GM19035 (cell line): Measurements from ENCODE around the gene CUL4A.
"Not testable (repeated sequence)": the region's sequence is repeated elsewhere in the genome, so short reads cannot be mapped to it uniquely, and the experiment has no call there.

Source experiments
- ATAC-seq: cut with Tn5 transposase; IDR thresholded peaks from one replicate; pipeline ENCODE4 v1.9.1; 2021; ENCODE audit not compliant: unreplicated experiment

Gene CUL4A

DNA sequence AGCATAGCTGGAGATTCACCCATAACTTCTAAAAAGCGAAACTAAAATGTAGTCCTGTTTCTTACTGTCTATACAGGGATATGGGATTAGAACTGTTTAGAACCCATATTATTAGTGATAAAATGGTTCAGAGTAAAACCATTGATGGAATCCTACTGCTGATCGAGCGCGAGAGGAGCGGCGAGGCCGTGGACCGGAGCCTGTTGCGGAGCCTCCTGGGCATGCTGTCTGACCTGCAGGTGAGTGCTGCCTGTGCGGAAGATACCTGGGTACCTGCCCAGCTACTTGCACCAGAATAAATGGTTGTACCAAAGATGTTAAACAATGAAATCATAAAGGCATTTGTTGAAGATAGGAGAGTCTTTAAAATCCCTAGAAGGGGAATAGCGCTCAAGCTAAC is 23.7 kb downstream of the CUL4A start:
- ATAC-seq: no peak

DNA sequence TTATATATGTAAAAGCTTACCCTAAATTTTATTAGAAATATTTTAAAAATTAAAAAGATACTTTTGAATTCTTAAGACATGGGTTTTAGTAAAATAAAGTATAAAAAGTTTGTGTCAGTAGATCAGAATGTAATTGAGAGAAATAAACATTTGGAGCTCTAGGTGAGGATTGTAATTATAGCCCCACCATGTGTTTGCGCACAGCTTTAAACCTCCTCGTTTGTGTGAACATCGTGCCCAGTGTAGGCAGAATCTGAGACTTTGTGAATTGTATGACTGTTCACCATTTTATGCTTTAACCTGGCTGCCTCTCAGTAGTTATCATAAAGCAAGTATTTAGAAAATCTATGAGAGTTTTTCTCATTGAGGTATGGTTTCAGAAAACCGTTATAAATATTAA is 29.1 kb downstream of the CUL4A start:
- no peak for ATAC-seq

DNA sequence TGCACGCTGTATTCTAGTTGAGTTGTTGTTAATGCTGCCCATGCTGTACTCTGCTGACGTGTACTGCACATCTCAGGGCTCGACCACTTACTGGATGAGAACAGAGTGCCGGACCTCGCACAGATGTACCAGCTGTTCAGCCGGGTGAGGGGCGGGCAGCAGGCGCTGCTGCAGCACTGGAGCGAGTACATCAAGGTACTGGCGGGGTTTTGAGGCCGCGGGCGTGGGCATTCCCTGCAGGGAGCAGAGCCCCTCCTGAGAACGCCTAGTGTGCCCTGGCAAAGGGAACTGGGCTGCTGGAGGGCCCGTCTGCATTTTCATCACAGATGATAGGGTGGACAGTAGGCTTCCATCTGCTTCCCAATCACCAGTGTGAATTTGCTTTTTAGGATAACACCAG is 29.9 kb downstream of the CUL4A start:
- ATAC-seq: no peak

DNA sequence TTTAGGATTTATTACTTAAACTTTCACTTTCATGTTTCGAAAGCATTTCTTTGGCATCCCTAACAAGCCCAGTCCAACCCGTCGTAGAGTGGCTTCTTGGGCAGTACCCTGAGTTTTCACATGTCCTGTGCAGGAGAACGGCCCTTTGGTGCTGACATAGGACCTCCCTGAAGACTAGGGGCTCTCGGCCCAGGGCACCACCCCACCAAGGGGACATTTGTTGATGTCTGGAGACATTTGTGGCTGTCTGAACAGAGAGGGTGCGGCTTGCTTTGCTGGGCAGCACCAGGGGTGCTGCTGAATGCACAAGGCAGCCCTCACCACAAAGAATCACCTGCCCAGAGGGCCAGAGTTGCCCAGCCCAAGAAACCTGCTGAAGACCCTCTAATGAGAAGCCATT is 30.6 kb downstream of the CUL4A start:
- ATAC-seq: no peak

DNA sequence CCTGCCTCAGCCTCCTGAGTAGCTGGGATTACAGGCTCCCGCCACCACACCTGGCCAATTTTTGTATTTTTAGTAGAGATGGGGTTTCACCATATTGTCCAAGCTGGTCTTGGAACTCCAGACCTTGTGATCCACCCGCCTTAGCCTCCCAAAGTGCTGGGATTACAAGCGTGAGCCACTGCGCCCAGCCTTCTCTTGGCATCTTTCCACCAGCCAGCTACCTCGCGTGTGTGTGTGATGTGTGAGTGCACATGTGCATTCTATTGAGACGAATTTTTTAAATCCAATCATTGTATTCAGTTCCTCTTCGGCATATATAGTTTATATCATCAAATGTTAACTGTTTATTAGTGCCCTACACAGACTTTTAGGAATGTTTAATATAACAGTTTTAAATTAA is 32.2 kb downstream of the CUL4A start:
- ATAC-seq: not testable (repeated sequence)

DNA sequence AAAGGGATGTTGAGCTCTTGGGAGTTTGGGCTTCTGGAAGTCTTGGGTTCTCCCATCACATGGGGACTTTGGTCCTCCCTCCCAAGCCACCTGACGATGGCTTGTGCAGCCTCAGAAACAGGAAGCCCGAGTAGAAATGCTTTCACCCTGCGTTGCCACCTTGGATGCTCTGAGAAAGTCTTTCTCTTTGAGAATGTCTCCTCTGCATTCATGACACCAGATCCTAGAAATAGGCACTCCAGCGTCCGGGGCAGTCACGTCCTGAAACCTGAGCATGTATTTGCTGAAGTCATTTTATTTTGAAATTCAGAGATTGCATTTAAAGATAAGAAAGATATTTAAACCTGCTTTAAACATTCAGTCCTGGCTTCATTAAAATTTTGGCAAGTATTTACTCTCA is 34.4 kb downstream of the CUL4A start:
- ATAC-seq: no peak

DNA sequence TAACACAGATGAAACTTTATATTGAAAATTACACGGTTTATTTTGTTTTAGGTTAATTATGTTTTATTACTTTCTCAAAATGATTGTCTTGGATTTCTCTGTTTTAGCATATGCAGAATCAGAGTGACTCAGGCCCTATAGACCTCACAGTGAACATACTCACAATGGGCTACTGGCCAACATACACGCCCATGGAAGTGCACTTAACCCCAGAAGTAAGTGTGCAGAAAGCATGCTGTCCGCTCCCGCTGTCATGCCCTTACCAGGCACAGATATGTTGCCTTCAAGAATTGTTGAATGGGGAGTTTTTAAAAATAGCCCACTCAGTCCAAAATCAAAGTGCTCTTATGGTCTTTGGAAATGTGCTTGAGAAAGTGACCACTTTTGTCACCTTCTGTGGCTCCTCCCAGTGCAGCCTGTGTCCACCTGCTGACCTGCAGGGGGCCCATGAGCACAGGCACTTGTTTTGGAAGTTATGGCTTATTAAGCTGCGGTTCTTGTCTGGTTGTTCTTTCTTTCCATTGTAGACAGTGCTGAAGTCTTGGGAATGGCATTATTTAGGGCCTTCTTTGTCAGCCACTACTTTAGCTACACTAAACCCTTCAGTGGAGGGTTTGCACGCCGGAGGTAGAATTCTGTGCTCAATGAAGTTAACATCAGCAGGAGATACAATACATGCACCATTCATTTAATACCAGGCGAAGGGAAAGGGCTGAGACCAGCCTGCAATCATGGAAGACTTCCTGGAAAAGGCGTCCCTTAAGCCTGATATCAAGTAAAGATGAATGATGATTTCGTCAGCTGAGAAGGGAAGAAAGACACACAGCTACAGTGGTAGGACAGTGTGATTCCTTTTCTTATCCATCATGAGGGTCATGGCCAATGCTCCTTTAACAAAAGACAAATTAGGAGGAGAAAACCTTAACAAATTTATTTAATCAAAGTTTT is 36.7 kb downstream of the CUL4A start:
- no peak for ATAC-seq

DNA sequence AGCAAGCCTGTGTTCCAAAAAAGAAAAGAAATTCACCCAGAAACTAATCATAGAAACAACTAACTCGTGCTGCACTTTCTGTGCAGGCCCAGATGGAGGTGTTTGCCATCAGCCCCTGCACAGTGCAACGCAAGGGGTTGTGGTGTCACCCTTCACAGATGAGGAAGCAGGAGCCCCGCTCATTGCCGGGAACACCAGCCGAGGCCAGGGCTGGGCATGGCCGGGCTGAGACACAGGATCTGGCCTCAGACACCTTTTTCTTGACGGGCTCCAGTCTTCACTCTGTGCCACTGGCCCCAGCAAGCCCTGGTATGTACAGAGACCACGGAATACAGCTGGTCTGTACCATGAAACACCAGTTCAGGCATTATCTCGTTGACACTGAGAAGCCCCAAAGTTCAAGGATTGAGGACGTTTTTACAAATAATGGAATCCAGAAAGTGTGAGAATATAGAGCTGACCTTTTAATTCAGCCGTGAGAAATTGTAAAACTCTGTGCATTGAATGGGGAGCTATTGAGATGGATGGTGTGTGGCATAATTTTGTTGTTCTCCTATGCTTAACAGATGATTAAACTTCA is 43.2 kb downstream of the CUL4A start:
- ATAC-seq: no peak

DNA sequence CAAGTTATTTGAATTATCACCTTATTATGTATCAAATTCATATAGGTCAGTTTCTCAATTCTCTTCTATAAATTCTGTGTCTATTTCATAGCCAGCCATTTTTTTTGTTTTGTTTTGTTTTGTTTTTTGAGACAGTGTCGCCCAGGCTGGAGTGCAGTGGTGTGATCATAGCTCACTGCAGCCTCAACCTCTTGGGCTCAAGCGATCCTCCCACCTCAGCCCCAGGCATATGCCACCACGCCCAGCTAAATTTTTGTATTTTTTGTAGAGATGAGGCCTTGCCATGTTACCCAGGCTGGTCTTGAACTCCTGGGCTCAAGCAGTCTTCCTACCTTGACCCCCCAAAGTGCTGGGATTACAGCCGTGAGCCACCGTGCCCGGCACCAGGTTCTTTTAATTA is 48.5 kb downstream of the CUL4A start:
- ATAC-seq: not testable (repeated sequence)

DNA sequence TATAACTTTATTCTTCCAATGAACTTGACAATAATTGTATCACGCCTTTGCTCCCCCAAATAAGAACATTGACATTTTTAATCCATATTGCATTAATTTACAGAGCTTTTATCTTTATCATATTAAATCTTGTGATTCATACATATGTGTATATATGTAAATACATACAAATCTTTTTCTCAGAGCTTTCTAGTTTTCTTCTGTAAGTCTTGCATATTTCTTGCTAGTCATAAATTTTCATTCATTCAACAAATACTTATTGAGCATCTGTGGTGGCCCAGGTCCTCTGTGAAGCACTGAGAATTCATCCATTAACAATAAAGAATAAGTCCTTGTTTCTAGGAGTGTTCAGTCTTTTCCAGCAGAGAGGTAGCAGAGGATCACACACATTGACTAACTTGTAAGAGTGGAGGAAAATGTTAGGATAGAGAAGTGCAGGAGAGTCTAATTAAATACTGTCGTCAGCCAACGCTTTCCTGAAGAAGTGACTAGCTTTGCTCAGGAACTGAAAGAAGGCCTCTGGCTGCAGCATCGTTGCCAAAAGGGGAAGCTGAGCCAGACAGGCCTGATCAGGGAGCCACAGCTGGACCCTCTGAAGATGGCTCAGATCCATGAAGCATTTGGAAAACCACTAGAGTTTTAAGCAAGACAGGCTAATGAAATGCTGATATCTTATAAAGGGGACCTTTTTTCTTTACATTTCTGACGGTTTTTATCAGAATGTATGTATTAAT is 49.1 kb downstream of the CUL4A start:
- ATAC-seq: no peak

DNA sequence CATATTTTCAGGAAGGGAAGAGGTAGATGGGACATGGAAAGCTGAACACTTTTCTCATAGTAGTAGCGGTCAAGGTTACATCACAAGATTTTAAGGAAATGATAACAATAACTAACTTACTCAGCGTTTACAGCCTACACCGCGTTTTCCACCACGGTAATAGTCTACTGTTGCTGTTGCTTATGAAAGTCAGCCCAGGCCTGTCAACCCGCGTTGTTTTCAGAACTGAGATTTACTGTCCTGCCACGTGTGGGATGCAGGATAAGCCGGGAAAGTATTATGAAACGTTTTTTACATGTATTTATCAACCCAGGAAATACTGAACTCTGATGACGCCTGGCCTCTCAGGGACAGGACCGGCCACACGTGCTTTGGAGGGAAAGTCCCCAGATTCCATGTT is 51.6 kb downstream of the CUL4A start:
- no peak for ATAC-seq

DNA sequence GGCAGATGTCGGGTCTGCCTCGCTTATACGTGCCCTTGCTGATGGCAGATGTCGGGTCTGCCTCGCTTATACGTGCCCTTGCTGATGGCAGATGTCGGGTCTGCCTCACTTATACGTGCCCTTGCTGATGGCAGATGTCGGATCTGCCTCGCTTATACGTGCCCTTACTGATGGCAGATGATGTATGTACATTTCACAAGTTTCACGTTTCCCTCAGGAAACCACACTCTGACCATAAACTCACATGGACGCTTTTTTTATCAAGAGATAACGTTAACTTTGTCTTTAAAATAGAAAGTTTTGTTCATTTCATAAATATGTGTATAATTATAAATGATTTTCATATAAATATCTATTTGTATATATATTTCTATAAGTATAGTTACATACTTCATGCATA is 53.6 kb downstream of the CUL4A start:
- ATAC-seq: not testable (repeated sequence)

DNA sequence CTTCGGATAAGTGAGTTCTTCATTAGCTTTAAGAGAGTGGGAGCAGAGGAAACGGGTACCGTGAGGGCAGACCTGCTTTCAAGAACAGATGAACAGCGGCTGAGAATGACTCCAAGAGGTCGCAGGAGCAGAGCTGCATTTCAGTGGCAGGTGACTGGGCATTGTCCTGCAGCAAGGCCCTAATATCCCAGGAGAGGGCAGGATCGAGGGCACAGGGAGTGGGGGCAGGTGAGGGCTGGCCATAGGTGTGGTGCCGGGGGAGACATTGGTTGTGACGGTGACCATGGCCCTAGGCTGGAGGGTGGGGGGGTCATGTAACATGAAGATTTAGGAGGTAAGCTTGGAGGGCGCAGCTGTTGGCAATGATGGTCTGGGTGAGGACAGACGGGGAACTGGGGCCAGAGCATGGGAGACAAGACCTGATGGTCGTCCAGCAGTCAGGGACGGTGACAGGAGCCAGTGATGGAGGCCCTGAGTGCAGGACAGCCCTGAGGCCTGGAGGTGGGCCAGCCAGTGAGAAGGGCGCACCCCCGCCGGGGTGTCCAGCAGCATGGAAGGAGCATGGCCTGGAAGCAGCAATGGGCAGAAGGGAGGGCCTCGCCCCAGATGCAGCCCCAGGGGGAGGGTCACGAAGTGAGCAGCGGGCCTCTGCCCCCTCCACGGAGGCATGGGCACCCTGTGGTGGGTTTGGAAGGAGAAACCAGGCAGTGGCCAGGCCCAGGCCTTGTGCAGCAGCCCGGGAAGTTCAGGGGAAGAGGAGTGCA is 58.4 kb downstream of the CUL4A start:
- no peak for ATAC-seq

DNA sequence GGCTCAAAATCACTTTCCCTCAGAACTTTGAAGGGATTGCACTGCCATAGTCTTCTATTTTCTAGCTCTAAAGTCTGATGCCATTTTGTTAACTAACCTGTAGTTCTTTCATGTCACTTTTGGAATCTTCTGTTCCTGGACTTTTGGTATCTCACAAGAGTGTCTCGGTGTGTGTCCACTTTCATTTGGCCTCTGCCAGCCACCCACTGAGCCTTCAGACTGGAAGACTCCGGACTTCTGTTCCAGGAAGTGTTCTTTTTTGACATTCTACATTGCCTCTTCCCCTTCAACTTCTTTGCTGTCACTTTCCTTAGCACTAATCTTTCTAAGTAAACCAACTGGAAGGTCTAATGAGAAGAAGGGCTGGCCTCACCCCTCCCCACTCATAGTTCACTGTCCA is 62.6 kb downstream of the CUL4A start:
- ATAC-seq: no peak

DNA sequence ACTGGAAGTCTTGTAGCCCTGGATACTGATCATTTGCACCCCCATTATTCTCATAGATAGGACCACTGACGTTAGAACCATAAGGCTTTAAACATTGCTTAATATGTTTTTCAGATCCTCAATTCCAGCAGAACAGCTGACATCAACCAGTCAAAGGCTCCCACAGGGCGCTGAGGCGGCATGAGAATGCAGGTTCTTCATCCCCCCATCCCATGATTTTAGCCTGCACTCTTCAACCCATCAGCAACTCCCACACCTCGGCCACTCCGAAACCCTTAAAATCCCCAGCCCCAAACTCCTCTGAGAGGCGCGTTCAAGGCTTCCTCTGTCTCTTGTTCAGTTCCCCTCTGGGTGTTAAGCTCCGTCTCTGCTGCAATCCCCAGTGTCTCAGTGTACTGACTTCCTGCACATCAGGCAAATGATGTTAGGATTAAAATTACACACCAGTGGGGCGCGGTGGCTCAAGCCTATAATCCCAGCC is 63.3 kb downstream of the CUL4A start:
- ATAC-seq: no peak

DNA sequence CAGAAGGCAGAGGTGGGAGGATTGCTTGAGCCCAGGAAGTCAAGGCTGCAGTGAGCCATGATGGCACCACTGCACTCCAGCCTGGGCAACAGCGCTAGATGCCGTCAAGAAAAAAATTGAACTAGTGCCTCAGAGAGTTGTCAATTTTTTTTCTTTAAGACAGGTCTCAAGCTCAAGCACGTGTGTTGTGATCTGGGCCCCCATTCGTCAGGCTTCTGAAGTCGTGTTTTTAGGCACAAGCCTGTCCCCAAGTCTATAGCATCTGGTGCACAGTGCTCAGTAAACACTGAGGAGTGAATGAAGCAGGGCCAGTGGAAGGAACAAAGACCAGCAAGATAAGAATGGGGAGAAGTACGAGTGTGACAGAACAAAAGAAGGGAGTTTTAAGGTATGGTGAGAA is 63.9 kb downstream of the CUL4A start:
- no peak for ATAC-seq

DNA sequence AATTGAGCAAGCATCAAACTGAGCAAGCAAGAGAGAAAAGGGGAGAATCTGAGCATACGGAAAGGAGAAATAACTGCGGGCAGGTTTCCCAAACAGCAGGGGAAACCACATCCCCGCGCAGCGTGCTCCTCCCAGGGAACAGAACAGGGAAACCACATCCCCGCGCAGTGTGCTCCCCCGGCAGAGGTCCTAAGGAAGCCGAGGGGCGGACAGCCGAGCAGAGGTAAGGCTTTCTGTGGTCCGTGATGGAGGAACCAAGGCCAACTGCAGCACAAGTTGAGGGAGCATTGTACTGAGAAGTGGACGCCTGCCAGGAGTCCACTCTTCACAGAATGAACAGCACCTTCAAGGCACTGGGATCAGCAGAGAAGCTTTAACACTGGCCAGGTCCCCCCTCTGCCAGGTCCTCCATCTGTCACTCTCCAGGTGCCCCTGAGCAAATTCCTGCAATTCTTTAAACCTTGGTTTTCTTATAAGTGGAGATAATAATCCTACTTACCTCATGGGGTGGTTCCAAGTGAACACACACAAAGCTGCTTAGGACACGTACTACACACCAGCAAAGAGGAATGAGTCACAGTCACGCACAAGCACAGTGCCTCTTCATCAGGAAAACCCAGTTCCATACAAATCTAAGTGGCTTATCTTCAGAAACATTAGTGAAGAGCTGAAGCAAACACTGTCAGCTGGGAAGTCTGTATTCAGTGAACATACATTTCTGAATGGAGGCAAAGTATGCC is 64.6 kb downstream of the CUL4A start:
- no peak for ATAC-seq

DNA sequence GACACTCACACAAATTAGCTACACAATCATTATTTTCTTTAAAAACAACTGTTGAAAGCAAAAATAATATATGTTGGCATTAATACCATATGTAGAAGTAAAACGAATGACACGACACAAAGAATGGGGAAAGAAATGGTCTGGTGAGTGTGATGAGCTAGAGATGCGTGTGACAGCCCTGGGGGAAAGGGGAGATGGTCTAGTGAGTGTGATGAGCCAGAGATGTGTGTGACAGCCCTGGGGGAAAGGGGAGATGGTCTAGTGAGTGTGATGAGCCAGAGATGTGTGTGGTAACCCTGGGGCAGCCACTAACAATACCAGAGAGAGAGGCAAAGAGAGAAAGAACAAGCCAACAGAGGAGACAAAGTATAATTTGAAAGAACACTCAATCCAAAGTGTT is 65.3 kb downstream of the CUL4A start:
- ATAC-seq: no peak

DNA sequence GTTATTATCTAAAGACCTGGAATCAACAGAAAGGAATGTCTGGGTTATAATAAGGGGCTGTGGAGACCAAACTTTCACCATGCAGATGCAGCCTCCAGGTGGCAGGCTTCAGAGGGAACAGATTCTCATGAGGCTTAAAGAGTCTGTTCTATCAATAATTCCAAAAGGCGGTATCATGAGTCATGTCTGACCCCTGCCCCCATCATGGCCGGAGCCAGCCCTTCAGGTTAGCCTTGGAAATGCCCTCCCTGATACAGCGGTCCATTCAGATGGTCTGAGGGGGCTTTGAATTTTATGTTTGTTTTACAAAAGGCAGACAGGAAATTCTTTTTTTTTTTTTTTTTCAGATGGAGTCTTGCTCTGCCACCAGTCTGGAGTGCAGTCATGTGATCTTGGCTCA is 66.0 kb downstream of the CUL4A start:
- ATAC-seq: no peak

DNA sequence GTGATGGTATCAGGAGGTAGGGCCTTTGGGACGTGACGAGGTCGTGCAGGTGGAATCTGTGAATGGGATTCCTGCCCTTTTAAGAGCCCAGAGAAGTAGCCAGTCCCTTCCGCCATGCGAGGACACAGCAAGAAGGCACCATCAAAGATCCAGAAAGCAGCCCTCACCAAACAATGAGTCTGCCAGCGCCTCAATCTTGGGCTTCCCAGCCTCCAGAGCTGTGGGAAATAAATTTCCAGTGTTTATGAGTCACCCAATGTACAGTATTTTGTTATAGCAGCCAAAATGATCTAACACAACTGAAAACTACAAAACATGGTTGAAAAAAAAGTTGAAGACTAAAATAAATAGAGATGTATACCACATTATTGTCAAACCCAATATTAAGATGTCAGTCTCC is 70.7 kb downstream of the CUL4A start:
- ATAC-seq: no peak
